ENCODE results near the gene CDK19.

- TF ChIP-seq CTCF (IDR thresholded peaks at IDR 0.05 in 2 of 3, conservative IDR thresholded peaks at IDR 0.05 in 1 of 3; ENCODE audit: insufficient read depth in 2 of 3, low read depth in 1 of 3, low read length in 3 of 3) (no peak), PURB (CRISPR knock-in tag; IDR thresholded peaks at IDR 0.05; ENCODE audit: low read depth) (no peak), SMC3 (conservative IDR thresholded peaks at IDR 0.05; ENCODE audit: insufficient read depth, low read depth, low read length) (no peak), BRCA1 (IDR thresholded peaks at IDR 0.05) (no peak), BRCA1 (CRISPR knock-in tag; IDR thresholded peaks at IDR 0.05) (no peak), HCFC1 (IDR thresholded peaks at IDR 0.05; ENCODE audit: low read depth, low read length) (no peak), KHSRP (IDR thresholded peaks at IDR 0.05) (no peak), BACH1 (tag; IDR thresholded peaks at IDR 0.05) (no peak), DPF2 (IDR thresholded peaks at IDR 0.05) (no peak), CBX8 (IDR thresholded peaks at IDR 0.05; ENCODE audit: borderline replicate concordance, extremely low read depth, low read depth, low read length, poor library complexity, severe bottlenecking) (no peak), POLR2A (conservative IDR thresholded peaks at IDR 0.05) (no peak), SIX5 (IDR thresholded peaks at IDR 0.05; ENCODE audit: borderline replicate concordance in 1 of 2, insufficient read depth in 1 of 2, low read depth in 1 of 2, low read length in 2 of 2) (no peak), FIP1L1 (IDR thresholded peaks at IDR 0.05; ENCODE audit: low read depth, low read length, poor library complexity, severe bottlenecking) (no peak), PATZ1 (CRISPR knock-in tag; IDR thresholded peaks at IDR 0.05; ENCODE audit: borderline replicate concordance) (no peak), RAD21 (CRISPR knock-in tag; conservative IDR thresholded peaks at IDR 0.05 in 1 of 2, IDR thresholded peaks at IDR 0.05 in 1 of 2) (no peak)
Observed at GRCh38 chr6:110813338-110814101, 1.7 kb downstream of the CDK19 start.

All from K562 (cell line).